Stimulated activated CD8-positive, alpha-beta memory T cell treated with anti-CD3 and anti-CD28 coated beads, Interleukin-2, amount 100 ng/mL, for 48 hours (primary cell): ENCODE measurements around the gene OS9.

Experiments
- DNase-seq, 2 donors: peaks; one replicate each; pipeline ENCODE4 v3.0.0-alpha.2; 2020; ENCODE audit warnings: low read depth in 2 of 2

Gene OS9

GRCh38 chr12:57751788-57752667, 58.1 kb downstream of the OS9 start, which contains the start of gene CDK4:
CDK4 (minus strand) TSS chr12:57752310; CDS start chr12:57751717, 593 bp downstream.
- peak; percentile 97 to 98 for DNase-seq

GRCh38 chr12:57752668-57753000, 58.7 kb downstream of the OS9 start:
- no peak for DNase-seq

GRCh38 chr12:57753756-57754337, 59.9 kb downstream of the OS9 start:
- no peak for DNase-seq

- peak; percentile 74 to 84 for DNase-seq
Measured at GRCh38 chr12:57754411-57755193, 60.7 kb downstream of the OS9 start, which contains the start of gene MARCHF9. MARCHF9 (plus strand) TSS chr12:57755103; CDS start chr12:57755529, 426 bp downstream.

GRCh38 chr12:57755194-57755453, 61.2 kb downstream of the OS9 start:
- no peak for DNase-seq

- no peak for DNase-seq
Measured at GRCh38 chr12:57755454-57756372, 61.8 kb downstream of the OS9 start.

- peak; percentile 57 to 69 for DNase-seq
Measured at GRCh38 chr12:57756406-57757341, 62.7 kb downstream of the OS9 start.

- no peak for DNase-seq
Measured at GRCh38 chr12:57757771-57758170, 63.8 kb downstream of the OS9 start.

GRCh38 chr12:57758552-57759359, 64.8 kb downstream of the OS9 start:
- DNase-seq, result no peak

- no peak for DNase-seq
Measured at GRCh38 chr12:57759360-57759980, 65.5 kb downstream of the OS9 start.

- DNase-seq, result no peak
Measured at GRCh38 chr12:57760347-57760982, 66.5 kb downstream of the OS9 start.

- DNase-seq, result no peak
Measured at GRCh38 chr12:57761391-57761998, 67.6 kb downstream of the OS9 start.

- no peak for DNase-seq
Measured at GRCh38 chr12:57762463-57762862, 68.5 kb downstream of the OS9 start.

GRCh38 chr12:57763881-57764661, 70.1 kb downstream of the OS9 start:
- no peak for DNase-seq

- DNase-seq, result no peak
Measured at GRCh38 chr12:57764662-57765002, 70.7 kb downstream of the OS9 start.

- peak; percentile 42 to 51 for DNase-seq
Measured at GRCh38 chr12:57765003-57765697, 71.2 kb downstream of the OS9 start.
